Stimulated activated CD8-positive, alpha-beta memory T cell treated with anti-CD3 and anti-CD28 coated beads, Interleukin-4, amount 100 ng/mL, for 1 hour (primary cell): ENCODE data around the gene ARPP21.

Experiments
- DNase-seq, 2 donors: peaks; one replicate each; pipeline ENCODE4 v3.0.0-alpha.2; 2020; ENCODE audit warnings: low read depth in 2 of 2, low spot score in 1 of 2

ARPP21 gene

DNA sequence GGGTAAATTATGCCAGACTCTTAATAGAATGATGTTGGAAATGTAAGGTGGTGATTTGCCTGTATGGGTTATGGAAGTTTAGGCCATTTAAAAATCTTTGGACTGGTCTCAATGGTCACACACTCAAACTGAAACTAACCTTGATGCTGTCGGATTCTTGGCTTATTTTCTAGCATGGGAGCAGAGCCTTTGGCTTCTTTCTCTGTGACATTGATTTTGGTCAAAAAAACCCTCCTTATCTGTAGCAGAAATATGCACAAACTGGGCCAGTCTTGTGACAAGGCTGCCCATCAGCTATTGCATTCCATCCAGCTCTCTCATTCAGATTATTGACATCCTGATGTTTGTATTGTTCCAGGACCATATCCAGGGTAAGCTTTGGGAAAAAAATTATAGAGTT is 35.9 kb downstream of the ARPP21 start:
- DNase-seq, result no peak

DNA sequence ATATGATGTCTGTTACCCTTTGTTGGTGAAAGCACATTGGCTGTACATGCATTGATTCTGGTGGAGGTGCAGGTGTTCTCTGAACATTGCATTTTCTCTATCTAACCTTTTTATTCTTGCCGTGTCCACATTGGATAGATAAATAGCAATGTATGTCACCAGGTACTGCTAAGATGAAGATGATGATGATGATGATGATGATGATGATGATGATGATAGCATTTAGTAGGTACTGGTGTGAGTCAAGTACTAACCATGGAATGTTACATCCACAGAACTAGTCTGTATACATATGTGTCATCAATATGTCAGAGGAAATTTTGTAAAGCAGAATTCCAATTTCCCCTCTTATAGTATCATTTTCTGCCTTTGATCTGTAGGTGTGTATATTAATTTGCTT is 36.3 kb downstream of the ARPP21 start:
- no peak for DNase-seq

DNA sequence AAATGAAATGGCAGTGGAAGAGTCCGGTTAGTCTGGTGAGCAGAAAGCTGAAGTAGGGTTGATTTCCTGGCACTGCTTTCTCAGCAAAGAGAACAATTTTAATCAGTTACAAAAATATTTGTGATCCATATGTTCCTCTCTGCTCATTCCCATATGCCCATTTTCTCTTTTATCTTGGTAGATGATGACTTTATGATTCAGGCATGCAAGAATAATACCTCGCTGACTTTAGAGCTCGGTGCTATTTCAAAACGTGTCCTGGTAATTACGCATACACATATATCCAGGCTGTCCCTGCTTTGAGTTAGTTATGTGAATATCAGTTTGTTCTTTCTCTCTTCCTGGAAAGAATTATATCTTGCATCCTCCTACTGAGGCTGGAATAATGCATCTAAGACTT is 38.5 kb downstream of the ARPP21 start:
- no peak for DNase-seq

DNA sequence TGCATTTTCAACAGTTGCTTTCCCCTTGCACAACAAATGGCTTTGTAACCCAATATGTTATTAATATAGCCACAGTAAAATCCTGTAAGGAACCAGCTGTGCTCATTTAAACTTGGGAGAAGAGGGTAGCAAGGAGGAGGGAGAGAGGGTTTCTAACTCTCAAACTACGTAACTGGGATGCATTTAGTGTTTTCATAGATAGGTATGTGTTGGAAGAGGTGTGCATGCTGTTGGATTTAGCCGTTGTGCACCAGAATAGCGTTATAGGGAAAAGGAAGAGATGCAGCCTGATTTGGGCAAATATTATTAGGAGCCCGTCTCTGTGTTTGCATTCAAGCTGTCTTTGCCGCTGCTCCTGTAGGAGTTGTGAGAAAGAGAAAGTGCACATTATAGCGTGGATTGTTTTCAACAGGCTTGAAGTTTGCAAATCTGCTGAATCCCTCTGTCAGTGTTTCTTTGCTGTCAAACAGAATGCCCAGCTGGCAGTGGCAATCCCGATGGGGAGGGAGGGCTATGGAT is 39.4 kb downstream of the ARPP21 start:
- DNase-seq, result no peak

DNA sequence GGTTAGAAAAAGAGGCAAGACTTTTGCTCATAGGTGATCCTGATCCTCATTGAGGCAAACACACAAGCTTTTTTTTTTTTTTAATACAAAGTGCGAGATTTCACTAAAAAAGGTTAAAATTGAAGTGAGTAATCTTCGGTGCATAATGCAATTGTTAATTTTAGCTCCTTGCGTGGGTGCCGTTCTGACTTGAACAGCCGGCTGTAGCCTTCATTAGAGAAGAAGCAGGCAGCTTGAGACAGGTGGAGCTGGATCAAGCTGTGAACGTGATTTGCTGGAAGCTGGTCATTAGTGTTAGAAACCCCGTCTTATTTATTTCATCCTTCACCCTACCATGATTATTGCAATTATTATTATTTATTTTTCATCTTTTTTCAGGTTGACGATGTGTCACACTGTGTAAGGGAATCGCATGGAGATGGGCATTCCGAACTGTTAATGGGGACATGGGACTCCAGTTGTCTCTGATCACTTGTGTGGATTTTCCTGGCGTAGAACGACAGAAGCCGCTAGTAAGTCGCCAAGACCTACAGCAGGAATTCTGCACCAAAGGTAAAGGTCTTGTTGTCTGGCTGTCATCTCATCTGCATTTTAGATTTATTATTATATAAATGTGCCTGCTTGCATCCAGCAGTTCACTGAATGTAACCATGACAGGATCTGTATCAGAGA is 40.2 kb downstream of the ARPP21 start:
- no peak for DNase-seq

DNA sequence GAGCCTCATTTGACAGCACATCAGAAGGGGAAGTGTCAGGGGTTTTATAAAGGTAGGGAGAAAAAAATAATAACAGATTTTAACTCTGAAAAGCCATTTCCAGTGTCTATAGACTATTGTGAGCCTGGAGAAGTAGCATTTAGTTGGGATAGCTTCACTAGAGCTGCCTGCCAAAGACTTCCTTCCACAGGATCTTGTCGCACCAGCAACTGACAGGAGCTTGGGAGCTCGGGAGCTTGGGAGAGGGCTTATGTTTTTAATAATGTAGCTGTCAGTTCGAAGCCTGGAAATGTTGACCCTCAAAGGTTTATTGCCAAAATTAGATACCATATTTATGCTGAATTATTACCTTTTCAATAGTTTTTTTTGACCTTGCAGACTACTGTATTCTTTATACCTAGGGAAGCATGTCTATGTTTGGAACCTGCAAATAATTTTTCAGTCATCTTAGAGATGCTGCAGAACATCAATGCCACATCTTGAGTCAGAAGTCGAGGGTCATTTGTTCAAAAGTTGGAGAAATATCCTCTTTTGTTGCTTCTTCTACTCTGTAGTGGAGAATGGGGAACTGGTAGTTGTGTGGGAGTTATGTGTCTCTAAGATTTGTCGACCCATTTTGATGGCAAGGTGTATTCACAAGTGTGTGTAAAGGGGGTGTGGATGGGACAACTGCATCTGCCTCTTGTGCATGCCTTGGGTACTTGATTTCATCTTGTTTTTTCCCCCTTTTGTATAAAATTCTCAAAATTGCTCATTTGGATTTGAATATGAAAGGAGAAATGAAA is 41.7 kb downstream of the ARPP21 start:
- DNase-seq, result no peak

DNA sequence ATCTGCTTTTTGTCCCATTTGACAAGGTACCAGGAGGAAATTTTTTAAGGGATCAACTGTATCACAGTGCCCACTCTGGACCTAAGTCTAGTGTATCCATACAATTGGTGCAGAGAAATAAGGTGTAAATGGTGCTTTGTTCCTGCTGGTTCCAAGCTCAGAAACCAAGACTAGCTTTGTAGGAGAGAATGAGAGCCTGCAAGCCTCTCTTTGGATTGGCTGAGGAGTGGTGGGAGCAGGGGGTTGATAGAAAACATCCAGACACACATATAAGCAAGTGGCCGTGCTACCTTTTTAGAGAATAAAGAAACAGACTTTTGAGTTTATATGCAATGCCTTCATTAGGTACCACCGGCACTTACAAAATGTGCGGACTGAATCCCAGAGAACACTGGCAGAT is 45.8 kb downstream of the ARPP21 start:
- DNase-seq, result no peak

DNA sequence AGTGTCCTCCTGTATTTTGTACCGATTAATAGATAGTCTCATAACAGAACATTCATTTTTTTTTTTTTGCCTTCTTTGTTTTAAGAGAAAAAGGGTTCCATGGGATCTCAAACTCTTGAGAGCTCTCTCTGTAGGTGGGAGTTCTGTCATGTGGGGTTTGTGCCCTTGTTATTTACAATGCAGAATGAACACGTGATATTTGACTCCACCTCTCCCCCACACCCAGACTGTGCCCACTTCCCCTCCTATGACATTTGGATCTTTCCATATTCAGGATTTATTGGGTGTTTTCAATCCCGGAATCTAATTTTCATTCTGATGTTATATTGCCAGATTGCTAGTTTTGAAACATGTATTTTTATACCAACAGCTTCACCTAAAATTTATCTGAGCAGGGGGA is 49.5 kb downstream of the ARPP21 start:
- DNase-seq, result no peak

DNA sequence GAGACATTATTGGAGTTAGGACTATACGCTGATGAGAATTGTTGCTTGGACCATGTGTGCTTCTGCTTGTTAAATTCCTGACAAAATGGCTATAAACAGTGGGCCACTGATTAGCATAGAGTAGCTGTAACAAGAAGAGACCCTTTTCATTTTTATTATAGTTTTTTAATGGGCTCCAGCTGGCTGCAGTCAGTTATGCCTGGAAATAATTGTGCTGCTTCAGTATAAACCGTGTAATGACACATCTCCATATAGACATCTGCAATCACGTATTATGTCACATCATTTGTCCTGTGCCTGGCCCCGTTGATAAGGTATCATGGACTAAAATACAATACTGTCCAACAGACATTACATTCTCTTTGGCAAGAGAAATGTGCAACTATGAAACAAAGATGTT is 50.9 kb downstream of the ARPP21 start:
- no peak for DNase-seq

DNA sequence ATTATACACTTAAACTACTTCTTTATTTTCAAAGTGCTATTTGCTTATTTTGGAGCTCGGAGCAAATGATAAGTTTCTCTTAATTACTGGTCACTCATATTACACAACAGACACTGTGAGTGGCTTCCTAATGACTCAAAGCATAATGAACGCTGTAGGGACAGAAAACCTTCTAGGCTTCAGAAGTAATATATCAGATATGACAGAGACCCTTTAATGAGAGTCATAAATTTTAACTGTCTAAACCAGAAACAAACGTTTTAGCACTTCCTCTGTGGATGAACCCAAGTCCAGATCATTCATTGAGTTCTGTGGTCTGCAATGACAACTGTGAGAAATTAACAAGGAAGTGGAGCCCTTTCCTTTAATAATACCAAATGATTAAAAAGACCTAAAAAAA is 66.6 kb downstream of the ARPP21 start:
- DNase-seq, result no peak

DNA sequence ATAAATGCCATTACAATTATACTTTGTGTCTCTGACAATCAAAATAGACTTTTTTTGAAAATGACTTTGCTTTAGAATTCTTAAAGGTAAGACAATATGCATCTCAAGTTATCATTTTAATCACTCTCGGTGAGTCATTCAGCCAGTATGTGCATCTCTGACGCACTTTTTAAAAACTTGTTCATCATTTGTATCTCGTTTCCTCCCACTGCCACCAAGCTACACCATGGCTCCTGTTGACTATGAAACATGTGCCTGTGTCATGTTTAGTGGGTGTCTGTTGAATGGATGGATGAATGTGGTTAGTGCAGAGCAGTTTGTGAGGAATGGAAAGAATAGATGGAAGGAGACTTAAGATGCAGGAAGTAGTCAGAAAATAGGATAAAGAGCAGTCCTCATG is 68.6 kb downstream of the ARPP21 start:
- no peak for DNase-seq

DNA sequence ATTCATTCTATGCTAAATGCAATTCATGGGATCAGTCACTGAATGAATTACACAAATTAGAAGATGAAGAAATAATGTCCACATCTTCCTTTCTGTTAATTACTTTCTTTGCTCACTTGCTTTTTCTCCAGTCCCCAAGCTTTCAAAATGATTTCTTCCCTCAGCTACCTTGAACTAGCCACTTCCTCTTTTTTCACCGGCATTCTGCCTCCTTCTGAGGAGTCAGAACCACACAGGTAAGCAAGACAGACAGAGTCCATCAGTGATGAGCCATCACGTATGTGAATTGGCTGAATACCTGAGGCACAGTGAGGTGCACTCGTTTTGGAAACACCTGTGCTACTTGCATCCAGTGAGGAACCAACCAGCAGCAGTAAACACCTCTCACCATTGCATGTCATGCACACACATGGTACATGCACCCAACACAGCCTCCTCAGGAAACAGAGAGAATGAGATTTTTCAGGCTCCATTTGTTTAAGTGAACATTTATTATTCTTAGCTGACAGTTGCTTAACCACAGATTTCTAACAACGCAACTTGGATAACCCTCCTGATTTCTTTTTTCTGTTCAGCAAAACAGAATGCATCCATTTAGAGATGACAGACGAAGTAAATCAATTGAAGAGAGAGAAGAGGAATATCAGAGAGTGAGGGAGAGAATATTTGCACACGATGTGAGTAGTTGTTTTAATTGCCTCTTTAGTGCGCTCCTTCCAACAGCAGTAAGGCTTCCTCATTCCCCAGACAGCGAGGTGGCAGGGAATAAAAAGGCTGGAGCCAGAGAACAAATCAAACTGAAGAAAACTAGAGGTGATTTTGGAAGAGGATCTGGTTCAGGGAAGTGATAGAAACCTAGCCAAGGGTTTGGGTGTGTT is 69.3 kb downstream of the ARPP21 start:
- no peak for DNase-seq

DNA sequence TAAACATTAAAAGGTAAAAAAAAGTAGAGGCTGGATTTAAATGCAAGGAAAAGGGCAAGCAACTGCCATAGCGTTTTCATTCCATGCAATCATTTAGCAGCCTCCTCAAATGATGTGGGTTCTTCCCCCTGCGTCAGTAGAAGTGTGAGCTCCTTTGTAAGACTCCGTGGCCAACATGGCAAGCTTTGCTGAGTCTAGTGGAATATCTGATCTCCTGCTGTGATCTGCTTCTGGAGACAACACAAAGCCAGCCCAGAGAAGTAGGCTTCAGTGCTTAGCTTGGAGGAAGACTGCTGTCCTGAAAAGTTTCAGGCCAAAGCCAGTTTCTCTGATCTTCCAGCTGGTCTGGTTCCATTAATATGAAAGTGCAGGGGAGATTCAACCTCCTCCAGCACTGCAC is 70.4 kb downstream of the ARPP21 start:
- no peak for DNase-seq

DNA sequence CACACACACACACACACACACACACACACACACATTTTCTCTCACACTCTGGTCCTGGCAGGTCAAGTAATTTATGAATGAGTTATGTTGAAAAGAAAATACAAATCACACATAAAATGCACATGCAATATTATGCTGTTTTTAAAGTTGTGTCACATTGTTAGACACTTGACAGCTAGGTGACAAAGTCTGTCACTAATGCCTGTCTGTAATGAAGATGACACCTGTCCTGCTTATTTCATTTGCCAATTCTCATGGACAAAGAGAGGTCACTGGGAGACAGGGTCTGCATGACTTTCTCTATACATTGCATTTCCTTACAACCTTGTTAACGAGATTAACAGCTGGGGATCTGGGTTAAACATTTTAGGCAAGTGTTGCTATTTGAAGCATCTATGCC is 71.2 kb downstream of the ARPP21 start:
- DNase-seq, result no peak

DNA sequence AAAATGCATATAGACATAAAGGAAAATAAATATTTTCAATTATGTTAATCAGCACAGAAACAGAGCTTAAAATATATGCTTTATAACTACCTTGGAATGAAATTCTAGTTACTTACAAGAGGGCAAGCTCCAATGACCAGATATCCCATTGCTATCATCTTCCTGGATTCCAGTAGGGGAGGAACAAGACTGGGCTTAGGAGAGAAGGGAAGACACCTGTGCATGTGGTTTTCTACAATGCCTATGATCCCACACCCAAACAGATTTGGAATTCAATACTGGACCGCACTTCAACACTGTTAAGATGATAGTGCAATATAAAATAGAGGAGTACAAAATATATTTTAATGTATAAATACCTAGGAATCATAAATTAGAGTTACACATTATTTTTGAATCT is 79.6 kb downstream of the ARPP21 start:
- no peak for DNase-seq

DNA sequence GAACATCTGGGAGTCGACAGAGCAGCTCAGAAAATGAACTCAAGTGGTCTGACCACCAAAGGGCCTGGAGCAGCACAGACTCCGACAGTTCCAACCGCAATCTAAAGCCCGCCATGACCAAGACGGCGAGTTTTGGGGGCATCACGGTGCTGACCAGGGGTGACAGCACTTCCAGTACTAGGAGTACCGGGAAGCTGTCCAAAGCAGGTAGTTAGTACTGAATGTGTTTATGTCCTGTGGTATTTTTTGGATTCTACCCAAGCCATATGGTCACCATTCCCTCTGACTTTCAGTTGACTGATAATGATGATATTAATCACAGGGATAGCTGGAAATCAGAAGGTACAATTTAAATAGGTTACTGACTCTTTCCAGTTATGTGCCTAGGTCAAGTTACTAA is 82.3 kb downstream of the ARPP21 start:
- DNase-seq, result no peak

DNA sequence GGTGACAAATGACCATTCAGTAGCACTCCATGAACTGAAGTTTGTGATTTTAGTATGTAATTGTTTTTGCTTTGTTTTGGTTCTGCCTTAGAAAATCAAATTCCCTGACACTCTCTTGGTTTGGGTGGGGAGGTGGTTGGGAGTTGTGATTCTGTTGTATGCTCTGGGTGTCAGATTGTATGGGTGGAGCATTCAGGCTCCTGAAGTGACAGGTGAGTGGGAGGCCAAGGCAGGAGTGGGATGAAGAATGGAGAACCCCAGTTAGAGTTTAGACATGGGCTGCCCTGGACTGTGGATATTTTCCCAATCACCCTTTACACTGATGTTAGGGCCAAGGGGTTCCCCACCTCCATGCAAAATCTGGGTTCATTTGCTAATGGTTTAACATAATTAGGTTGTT is 83.6 kb downstream of the ARPP21 start:
- DNase-seq, result no peak

DNA sequence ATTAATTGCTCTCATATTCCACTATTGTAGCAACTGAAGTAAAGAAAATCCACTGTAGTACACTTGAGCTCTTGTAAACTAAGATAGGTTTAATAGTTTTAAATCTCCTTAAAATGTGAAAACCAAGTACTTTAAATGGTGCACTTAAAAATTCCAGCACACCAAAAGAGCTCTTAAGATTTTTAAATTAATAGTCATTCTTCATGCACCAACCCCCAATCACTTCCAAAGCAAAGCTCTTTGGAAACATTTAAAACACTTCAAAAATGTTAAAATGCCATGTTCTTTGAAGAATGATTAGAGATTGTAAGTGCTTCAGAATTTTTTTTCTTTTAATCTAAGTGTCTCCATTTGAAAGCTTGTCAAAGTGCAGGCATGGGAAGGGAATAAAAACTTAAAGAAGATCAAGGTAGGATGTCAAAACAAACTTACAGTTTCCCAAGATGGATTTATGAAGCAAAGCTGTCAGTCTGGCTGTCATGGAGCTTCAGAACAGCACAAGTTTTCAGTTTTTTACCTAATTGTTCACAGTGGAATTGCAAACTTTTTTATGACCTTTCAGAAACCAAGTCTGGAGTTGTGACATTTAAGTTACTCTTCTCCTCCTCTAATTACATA is 84.3 kb downstream of the ARPP21 start:
- DNase-seq, result no peak

DNA sequence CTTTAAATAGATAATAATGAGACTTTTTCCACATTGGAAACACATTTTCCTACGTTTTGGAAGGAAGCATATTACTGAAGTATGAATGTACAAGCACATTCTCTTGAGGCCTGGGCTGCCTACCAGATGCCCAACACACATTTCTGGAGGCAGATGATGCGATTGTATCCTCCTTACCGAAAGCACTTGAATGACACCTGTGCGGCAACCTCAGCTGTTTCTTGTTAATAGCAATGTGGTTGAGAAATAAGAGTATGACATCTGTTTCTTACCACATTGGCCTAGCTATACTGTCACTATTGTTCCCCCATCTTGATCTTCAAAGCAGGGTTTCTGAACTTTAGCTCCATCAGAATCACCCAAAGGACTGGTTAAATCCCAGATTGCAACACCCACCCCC is 84.8 kb downstream of the ARPP21 start:
- no peak for DNase-seq

DNA sequence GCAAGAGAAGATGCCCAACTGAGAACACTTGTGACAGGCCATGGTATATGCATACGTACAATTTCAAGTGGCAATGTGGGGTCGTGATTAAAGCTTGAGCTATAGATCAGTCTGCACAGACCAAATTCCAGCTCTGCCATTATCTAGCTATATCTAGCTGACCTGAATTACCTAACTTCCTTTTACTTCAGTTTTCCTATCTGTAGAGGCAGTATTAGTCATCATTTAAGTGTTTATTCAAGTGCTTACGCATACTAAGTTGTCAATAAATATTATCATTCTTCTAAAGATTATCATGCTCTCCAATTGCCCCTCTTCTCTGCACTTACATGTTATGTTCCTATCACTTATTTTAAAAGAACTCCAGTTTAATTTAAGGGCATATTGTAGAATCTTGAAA is 87.9 kb downstream of the ARPP21 start:
- no peak for DNase-seq

DNA sequence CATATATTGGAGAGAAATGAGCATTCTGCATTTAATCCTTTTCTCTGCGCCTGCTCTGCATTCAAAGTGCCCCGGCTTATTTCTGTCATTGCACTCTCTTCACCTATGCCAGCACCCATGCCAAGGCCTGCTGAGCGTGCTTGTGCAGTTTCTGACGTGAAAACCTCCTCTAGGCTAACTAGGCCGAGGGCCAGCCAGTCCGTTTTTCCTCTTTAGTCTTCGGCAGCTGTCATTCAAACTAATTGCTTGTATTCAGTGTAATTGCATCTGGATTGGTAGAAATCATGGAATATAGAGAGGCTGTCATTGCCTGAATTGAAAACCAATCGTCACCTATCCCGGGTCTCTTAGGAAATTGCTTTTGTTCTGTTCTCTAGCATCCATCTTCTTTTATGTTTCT is 94.0 kb downstream of the ARPP21 start:
- DNase-seq, result no peak
